ENCODE measurements around the gene TOM1L2.
"Not testable (repeated sequence)": the region's sequence is repeated elsewhere in the genome, so short reads cannot be mapped to it uniquely, and the experiment has no call there.

Gene TOM1L2

GRCh38 chr17:17813725-17814095 is 158.5 kb downstream of the TOM1L2 start:
- H3K27me3 Mint-ChIP-seq: no peaks in the 10 kb centered on the region

GRCh38 chr17:17813055-17813724 is 159.0 kb downstream of the TOM1L2 start:
- Mint-ChIP-seq H3K4me1 (peaks cover 22% of the 10 kb centered on the region), H3K4me3 (peak overlapping the region; percentile 36), H3K36me3 (peaks cover 58% of the 10 kb centered on the region), H3K27me3 (no peaks in the 10 kb centered on the region), H3K27ac (no peak overlapping the region), H3K9me3 (no peaks in the 10 kb centered on the region)
- no peak for ATAC-seq

More at GRCh38 chr17:17813725-17814095, 158.5 kb downstream of the TOM1L2 start:
- H3K4me1 Mint-ChIP-seq: peaks cover 23% of the 10 kb centered on the region
- no peaks in the 10 kb centered on the region for H3K9me3 Mint-ChIP-seq
- ATAC-seq: no peak
- H3K4me3 Mint-ChIP-seq: no peak overlapping the region
- H3K36me3 Mint-ChIP-seq: peaks cover 59% of the 10 kb centered on the region
- no peak overlapping the region for H3K27ac Mint-ChIP-seq

GRCh38 chr17:17812211-17813054 is 159.8 kb downstream of the TOM1L2 start:
- ATAC-seq: no peak
- no peaks in the 10 kb centered on the region for H3K9me3 Mint-ChIP-seq
- no peak overlapping the region for H3K4me3 Mint-ChIP-seq
- H3K4me1 Mint-ChIP-seq: peaks cover 22% of the 10 kb centered on the region
- H3K27ac Mint-ChIP-seq: no peak overlapping the region
- H3K36me3 Mint-ChIP-seq: peaks cover 56% of the 10 kb centered on the region
- no peaks in the 10 kb centered on the region for H3K27me3 Mint-ChIP-seq

- peaks cover 22% of the 10 kb centered on the region for H3K4me1 Mint-ChIP-seq
- H3K27ac Mint-ChIP-seq: no peak overlapping the region
- ATAC-seq: no peak
- H3K27me3 Mint-ChIP-seq: no peaks in the 10 kb centered on the region
- H3K4me3 Mint-ChIP-seq: no peak overlapping the region
- H3K36me3 Mint-ChIP-seq: peaks cover 53% of the 10 kb centered on the region
- no peaks in the 10 kb centered on the region for H3K9me3 Mint-ChIP-seq
Measured at GRCh38 chr17:17811381-17812210, 160.6 kb downstream of the TOM1L2 start.

- Mint-ChIP-seq H3K4me1 (peaks cover 22% of the 10 kb centered on the region), H3K36me3 (peaks cover 49% of the 10 kb centered on the region), H3K9me3 (no peaks in the 10 kb centered on the region), H3K27ac (no peak overlapping the region), H3K27me3 (no peaks in the 10 kb centered on the region), H3K4me3 (no peak overlapping the region)
- ATAC-seq: no peak
Measured at GRCh38 chr17:17810895-17811248, 161.3 kb downstream of the TOM1L2 start.

- no peak overlapping the region for H3K4me3 Mint-ChIP-seq
Measured at GRCh38 chr17:17810084-17810894, 161.9 kb downstream of the TOM1L2 start.

GRCh38 chr17:17809531-17810083 is 162.6 kb downstream of the TOM1L2 start:
- no peak overlapping the region for H3K27ac Mint-ChIP-seq
- peaks cover 48% of the 10 kb centered on the region for H3K36me3 Mint-ChIP-seq
- H3K27me3 Mint-ChIP-seq: no peaks in the 10 kb centered on the region
- peak; percentile 3 for ATAC-seq
- H3K9me3 Mint-ChIP-seq: no peaks in the 10 kb centered on the region
- H3K4me3 Mint-ChIP-seq: no peak overlapping the region
- H3K4me1 Mint-ChIP-seq: peaks cover 22% of the 10 kb centered on the region

More at GRCh38 chr17:17810084-17810894, 161.9 kb downstream of the TOM1L2 start:
- Mint-ChIP-seq H3K36me3 (peaks cover 49% of the 10 kb centered on the region), H3K4me1 (peaks cover 22% of the 10 kb centered on the region), H3K27me3 (no peaks in the 10 kb centered on the region), H3K27ac (no peak overlapping the region), H3K9me3 (no peaks in the 10 kb centered on the region)
- no peak for ATAC-seq

- Mint-ChIP-seq H3K9me3 (no peaks in the 10 kb centered on the region), H3K27me3 (no peaks in the 10 kb centered on the region), H3K4me3 (no peak overlapping the region), H3K4me1 (peaks cover 22% of the 10 kb centered on the region), H3K36me3 (peaks cover 46% of the 10 kb centered on the region), H3K27ac (no peak overlapping the region)
- peak; percentile 73 for ATAC-seq
Measured at GRCh38 chr17:17808706-17809432, 163.3 kb downstream of the TOM1L2 start.

- ATAC-seq, H3K9me3 Mint-ChIP-seq, H3K27me3 Mint-ChIP-seq, H3K27ac Mint-ChIP-seq, H3K4me3 Mint-ChIP-seq: not testable (repeated sequence)
- Mint-ChIP-seq H3K36me3 (peaks cover 48% of the 10 kb centered on the region), H3K4me1 (peaks cover 22% of the 10 kb centered on the region)
Measured at GRCh38 chr17:17808200-17808599, 164.0 kb downstream of the TOM1L2 start.

GRCh38 chr17:17807440-17807839 is 164.8 kb downstream of the TOM1L2 start:
- Mint-ChIP-seq H3K4me1 (peaks cover 22% of the 10 kb centered on the region), H3K9me3 (no peaks in the 10 kb centered on the region), H3K4me3 (no peak overlapping the region), H3K36me3 (peaks cover 44% of the 10 kb centered on the region), H3K27ac (no peak overlapping the region), H3K27me3 (no peaks in the 10 kb centered on the region)
- ATAC-seq: no peak

GRCh38 chr17:17806611-17807274 is 165.5 kb downstream of the TOM1L2 start:
- Mint-ChIP-seq H3K4me1 (peaks cover 15% of the 10 kb centered on the region), H3K9me3 (no peaks in the 10 kb centered on the region), H3K36me3 (peaks cover 44% of the 10 kb centered on the region), H3K27ac (no peak overlapping the region), H3K27me3 (no peaks in the 10 kb centered on the region), H3K4me3 (no peak overlapping the region)
- no peak for ATAC-seq

- no peaks in the 10 kb centered on the region for H3K27me3 Mint-ChIP-seq
Measured at GRCh38 chr17:17806035-17806434, 166.2 kb downstream of the TOM1L2 start.

GRCh38 chr17:17805575-17805974 is 166.6 kb downstream of the TOM1L2 start:
- Mint-ChIP-seq H3K36me3 (peaks cover 46% of the 10 kb centered on the region), H3K9me3 (no peaks in the 10 kb centered on the region), H3K4me3 (no peak overlapping the region), H3K27ac (peak overlapping the region; percentile 2), H3K27me3 (no peaks in the 10 kb centered on the region), H3K4me1 (peaks cover 11% of the 10 kb centered on the region)
- no peak for ATAC-seq

More at GRCh38 chr17:17806035-17806434, 166.2 kb downstream of the TOM1L2 start:
- H3K9me3 Mint-ChIP-seq: no peaks in the 10 kb centered on the region
- H3K36me3 Mint-ChIP-seq: peaks cover 46% of the 10 kb centered on the region
- peaks cover 11% of the 10 kb centered on the region for H3K4me1 Mint-ChIP-seq
- H3K4me3 Mint-ChIP-seq: no peak overlapping the region
- ATAC-seq: no peak
- H3K27ac Mint-ChIP-seq: peak overlapping the region; percentile 2

All from stimulated activated memory B cell treated with anti-CD40 and anti-IgM and Interleukin-4, amounts not matched to agents 10 μg/mL and 1 μg/mL and 100 μg/mL, for 72 hours (primary cell).